PC-3 (cell line): ENCODE data around the gene VRK3.

Source experiments
- CTCF ChIP-seq: fragments of 300-600 bp; sonication (generic); conservative IDR thresholded peaks from 2 replicates; pipeline ENCODE4 v1.5.1; 2017; ENCODE audit warnings: antibody characterized with exemption, low read depth, mild to moderate bottlenecking, low read length
- EZH2 ChIP-seq: fragments of 300-600 bp; sonication (generic); IDR thresholded peaks from one replicate; pipeline ENCODE4 v1.6.1; 2017; ENCODE audit warnings: antibody characterized with exemption, mild to moderate bottlenecking, low read length; ENCODE audit not compliant: unreplicated experiment
- EZH2phosphoT487 ChIP-seq: fragments of 300-600 bp; sonication (generic); IDR thresholded peaks from 2 replicates; pipeline ENCODE4 v1.6.1; 2018; ENCODE audit warnings: mild to moderate bottlenecking, antibody characterized with exemption, low read length, borderline replicate concordance

GRCh38 chr19:49977881-49978280 lies 47.3 kb downstream of the VRK3 start:
- TF ChIP-seq CTCF, result no peak
- TF ChIP-seq EZH2, result no peak
- no peak for TF ChIP-seq EZH2phosphoT487
